T-cell (primary cell): ENCODE measurements around the gene IMP3. TPM values are rescaled to one million over a fixed set of nuclear protein-coding genes. Genes with fewer than 3 reads are reported as not detected.
A peak's percentile ranks its signal among the peaks of the same experiment; 100 is the strongest.
"Not testable (repeated sequence)": the region's sequence is repeated elsewhere in the genome, so short reads cannot be mapped to it uniquely, and the experiment has no call there.

Experiments used
- ATAC-seq, 4 experiments: fragments of 200-7000 bp in 3 of 4; fragments of 150-1000 bp in 1 of 4; cut with Tn5 transposase; replicated peaks in 1 of 4; 1 replicate in 3 of 4; 2 replicates in 1 of 4; pipeline ENCODE4 v1.10.0; 2021; ENCODE audit warnings: moderate library complexity in 3 of 4, mild to moderate bottlenecking in 2 of 4, moderate number of reproducible peaks in 1 of 4
- CTCF ChIA-PET, 2 donors: fragments of 300-600 bp; sonication (Branson Sonifier 250); formaldehyde crosslinking; loops; one replicate each; lab custom pipeline; 2022; ENCODE audit warnings: antibody characterized with exemption in 2 of 2; lab: Charles Lee
- POLR2A ChIA-PET, 2 donors: fragments of 300-600 bp; sonication (Branson Sonifier 250); formaldehyde crosslinking; loops; one replicate each; lab custom pipeline; 2022; ENCODE audit warnings: antibody characterized with exemption in 2 of 2; lab: Charles Lee
- DNase-seq, 35 experiments: peaks; one replicate each; pipeline versions ENCODE4 v3.0.0 to v3.0.0-alpha.2; 2013 to 2023
- H3K27ac ChIP-seq: one replicate; pipeline ENCODE4 v1.5.1; 2013; ENCODE audit warnings: low read length
- H3K27me3 ChIP-seq, 2 experiments: replicated peaks in 1 of 2; 1 replicate in 1 of 2; 2 replicates in 1 of 2; pipeline versions ENCODE4 v1.6.1 to v1.7.0; 2013; ENCODE audit warnings: low read length in 1 of 2, mixed read lengths in 1 of 2; ENCODE audit not compliant: control insufficient read depth in 2 of 2, insufficient read depth in 2 of 2; ENCODE audit errors: extremely low read depth in 1 of 2
- H3K36me3 ChIP-seq, 2 donors: 1 replicate in 1 of 2; 2 replicates in 1 of 2; pipeline versions ENCODE4 v1.6.1 to v1.7.0; 2013; ENCODE audit warnings: low read length in 1 of 2; ENCODE audit not compliant: control insufficient read depth in 2 of 2, insufficient read depth in 1 of 2; ENCODE audit errors: extremely low read depth in 1 of 2
- H3K4me1 ChIP-seq, 2 experiments: 1 replicate in 1 of 2; 2 replicates in 1 of 2; pipeline versions ENCODE4 v1.6.1 to v1.7.0; 2013; ENCODE audit warnings: low read length in 2 of 2, mixed read lengths in 1 of 2; ENCODE audit not compliant: insufficient read depth in 2 of 2, control insufficient read depth in 1 of 2; ENCODE audit errors: extremely low read depth in 1 of 2
- H3K4me3 ChIP-seq, 2 donors: 1 replicate in 1 of 2; 2 replicates in 1 of 2; pipeline versions ENCODE4 v1.5.1 to v1.7.0; 2013; ENCODE audit warnings: mild to moderate bottlenecking in 2 of 2, low read length in 1 of 2, moderate library complexity in 1 of 2; ENCODE audit not compliant: control insufficient read depth in 1 of 2; ENCODE audit errors: extremely low read depth in 1 of 2
- H3K9me3 ChIP-seq: 2 replicates; pipeline ENCODE4 v1.7.0; 2013
- H3K27ac Mint-ChIP-seq, 2 donors: one replicate each; pipeline ENCODE4 v1.8.0; 2020 to 2021; ENCODE audit warnings: mild to moderate bottlenecking in 2 of 2, mixed read lengths in 2 of 2
- H3K27me3 Mint-ChIP-seq, 2 donors: one replicate each; pipeline ENCODE4 v1.8.0; 2021 to 2022; ENCODE audit warnings: mixed read lengths in 2 of 2
- H3K36me3 Mint-ChIP-seq: one replicate; pipeline ENCODE4 v1.8.0; 2021; ENCODE audit warnings: mixed read lengths
- H3K4me1 Mint-ChIP-seq, 3 donors: one replicate each; pipeline ENCODE4 v1.8.0; 2020 to 2022; ENCODE audit warnings: mixed read lengths in 3 of 3, mild to moderate bottlenecking in 1 of 3
- H3K4me3 Mint-ChIP-seq, 3 donors: one replicate each; pipeline ENCODE4 v1.8.0; 2020 to 2022; ENCODE audit warnings: mild to moderate bottlenecking in 3 of 3, mixed read lengths in 3 of 3, moderate library complexity in 3 of 3
- H3K9me3 Mint-ChIP-seq, 3 donors: one replicate each; pipeline ENCODE4 v1.8.0; 2020 to 2022; ENCODE audit warnings: mixed read lengths in 3 of 3
- WGBS: methylation state at CpG from one replicate; pipeline ENCODE4 v1.1.5; 2013; ENCODE audit warnings: missing lambda C conversion rate; ENCODE audit not compliant: insufficient coverage; 5-methylcytosine and 5-hydroxymethylcytosine counted together
- total RNA-seq, 35 experiments: library from RNA in 6 of 35; stranded (reverse) in 6 of 35; fragments of 120-200 nt in 1 of 35; gene quantifications; one replicate each; pipeline versions ENCODE4 v1.2.1 to v1.2.4 and lab custom pipeline; 2013 to 2026

The IMP3 gene
- total RNA-seq (10 to 100 TPM; 39.6 to 86.6 (median 81.8) TPM), total RNA-seq (lab: John Stamatoyannopoulos, UW) (40.2 to 105 (median 60.9) reads per million in 29 experiments)
- 69.9 TPM for total RNA-seq (2013)

GRCh38 chr15:75639709-75640482, at the start of gene IMP3:
IMP3 (minus strand) TSS chr15:75640224; CDS start chr15:75640168, 56 bp downstream.
- WGBS = under 1% methylated on average over 74 of the region's 83 CpGs
- H3K36me3 Mint-ChIP-seq = peaks cover 9% of the 10 kb centered on the region

GRCh38 chr15:75689429-75689828, 49.4 kb upstream of the IMP3 start:
- DNase-seq, POLR2A ChIA-PET, H3K9me3 ChIP-seq, H3K4me1 ChIP-seq, H3K27me3 Mint-ChIP-seq, H3K27ac ChIP-seq, H3K27ac Mint-ChIP-seq, ATAC-seq, H3K9me3 Mint-ChIP-seq, CTCF ChIA-PET, H3K36me3 ChIP-seq, H3K4me3 ChIP-seq, H3K4me3 Mint-ChIP-seq, H3K4me1 Mint-ChIP-seq, H3K36me3 Mint-ChIP-seq: not testable (repeated sequence)
- peaks cover 0 to 28% of the 10 kb centered on the region in 2 experiments for H3K27me3 ChIP-seq
- 90% methylated on average over 20 of the region's 20 CpGs for WGBS

More at GRCh38 chr15:75639709-75640482, at the start of gene IMP3:
- ChIA-PET CTCF (interaction anchor here in 1 of 2 donors (0.7 to 3.4 kb wide), 11 partner anchors 10 to 272 kb away, joined by 3 to 28 read pairs (median 11); partner anchors contain the start of genes MAN2C1, SIN3A and SNUPN), POLR2A (interaction anchor here (0.5 to 1.6 kb wide), 9 partner anchors 13 to 189 kb away, joined by 3 to 11 read pairs (median 4); partner anchors contain the start of genes SIN3A (in 2 of the 2), PTPN9 (in 1 of the 2) and SNUPN (in 1 of the 2))
- peak within 1 kb of the TSS; percentile 94 to 95 for H3K27ac Mint-ChIP-seq
- peaks cover 3 to 16% of the 10 kb centered on the region in 2 donors for H3K36me3 ChIP-seq
- ATAC-seq (peak; percentile 89 to 95 (median 92)), DNase-seq (peak; percentile 79 to 97 (median 92))
- H3K27ac ChIP-seq = peak within 1 kb of the TSS; percentile 81
- H3K27me3 ChIP-seq = no peaks in the 10 kb centered on the region
- peaks cover 38 to 51% (median 39%) of the 10 kb centered on the region in 3 donors for H3K4me1 Mint-ChIP-seq
- no peaks in the 10 kb centered on the region for H3K9me3 ChIP-seq
- peak within 1 kb of the TSS; percentile 91 to 93 (median 91) for H3K4me3 Mint-ChIP-seq
- H3K9me3 Mint-ChIP-seq = no peaks in the 10 kb centered on the region
- peak within 1 kb of the TSS; percentile 86 for H3K4me3 ChIP-seq
- peaks cover 26 to 54% of the 10 kb centered on the region in 2 experiments for H3K4me1 ChIP-seq
- H3K27me3 Mint-ChIP-seq = no peaks in the 10 kb centered on the region

DNA sequence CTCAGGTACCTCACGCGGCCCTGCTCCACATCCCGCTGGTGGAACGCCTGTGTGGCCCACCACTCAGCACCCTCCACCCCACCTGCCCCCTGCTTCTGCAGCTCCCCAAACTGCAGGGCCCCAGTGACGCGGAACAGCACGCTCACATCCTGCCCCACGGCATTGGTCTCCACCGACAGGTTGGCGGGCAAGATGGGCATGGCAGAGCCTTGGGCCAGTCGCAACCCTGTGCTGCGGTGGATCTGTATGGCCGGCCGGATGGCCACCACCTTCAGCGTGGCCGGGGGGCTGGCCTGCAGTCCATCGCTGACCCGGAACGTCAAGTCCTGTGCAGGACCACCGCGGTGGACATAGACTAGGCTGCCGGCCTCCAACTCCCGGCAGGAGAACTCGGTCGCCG, 48.8 kb upstream of the IMP3 start:
- H3K9me3 Mint-ChIP-seq = no peaks in the 10 kb centered on the region
- H3K4me1 Mint-ChIP-seq = peaks cover 0 to 8% (median 0%) of the 10 kb centered on the region in 3 donors
- H3K9me3 ChIP-seq = no peaks in the 10 kb centered on the region
- H3K27me3 Mint-ChIP-seq = peaks cover 7 to 9% of the 10 kb centered on the region in 2 donors
- no peaks in the 10 kb centered on the region for H3K36me3 ChIP-seq
- ChIA-PET CTCF (no interaction called here), POLR2A (no interaction called here)
- H3K4me3 ChIP-seq = no peak overlapping the region
- no peak overlapping the region for H3K27ac Mint-ChIP-seq
- WGBS = 93% methylated on average over 24 of the region's 26 CpGs
- no peak overlapping the region for H3K4me3 Mint-ChIP-seq
- H3K4me1 ChIP-seq = peaks cover 0 to under 1% of the 10 kb centered on the region in 2 experiments
- ATAC-seq = no peak
- H3K27me3 ChIP-seq = peaks cover 0 to 24% of the 10 kb centered on the region in 2 experiments
- H3K27ac ChIP-seq = no peak overlapping the region
- DNase-seq = no peak
- no peaks in the 10 kb centered on the region for H3K36me3 Mint-ChIP-seq

DNA sequence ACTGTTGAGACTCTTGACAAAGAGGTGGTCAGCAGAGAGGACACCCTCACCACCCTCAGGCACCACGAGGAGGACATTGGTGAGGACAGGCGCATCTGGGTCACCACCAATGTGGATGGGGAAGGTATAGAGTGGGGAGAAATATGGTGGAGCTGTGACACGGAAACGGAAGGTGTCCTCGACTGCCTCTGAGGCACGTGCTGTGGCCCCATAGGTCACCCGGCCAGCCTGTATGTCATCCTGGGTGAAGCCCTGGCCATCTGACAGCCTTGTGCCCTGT, 48.2 kb upstream of the IMP3 start:
- Histone ChIP-seq H3K27me3 (peaks cover 0 to 17% of the 10 kb centered on the region in 2 experiments), H3K4me3 (no peak overlapping the region), H3K9me3 (no peaks in the 10 kb centered on the region), H3K36me3 (no peaks in the 10 kb centered on the region), H3K27ac (no peak overlapping the region), H3K4me1 (peaks cover 0 to 6% of the 10 kb centered on the region in 2 experiments)
- Mint-ChIP-seq H3K4me3 (no peak overlapping the region), H3K4me1 (peaks cover 0 to 6% (median 0%) of the 10 kb centered on the region in 3 donors), H3K36me3 (no peaks in the 10 kb centered on the region), H3K27me3 (peaks cover 7 to 9% of the 10 kb centered on the region in 2 donors), H3K9me3 (no peaks in the 10 kb centered on the region), H3K27ac (no peak overlapping the region)
- CTCF ChIA-PET = no interaction called here
- POLR2A ChIA-PET = no interaction called here
- DNase-seq (no peak), ATAC-seq (no peak)
- WGBS = 94% methylated on average over 5 of the region's 7 CpGs

- no peaks in the 10 kb centered on the region for H3K9me3 ChIP-seq
- DNase-seq = no peak
- ChIA-PET CTCF (no interaction called here), POLR2A (no interaction called here)
- H3K9me3 Mint-ChIP-seq = no peaks in the 10 kb centered on the region
- peaks cover 0 to 15% of the 10 kb centered on the region in 2 experiments for H3K27me3 ChIP-seq
- peaks cover 0 to 5% (median 0%) of the 10 kb centered on the region in 3 donors for H3K4me1 Mint-ChIP-seq
- H3K27ac Mint-ChIP-seq = no peak overlapping the region
- WGBS = 90% methylated on average over 42 of the region's 44 CpGs
- no peaks in the 10 kb centered on the region for H3K36me3 Mint-ChIP-seq
- H3K27me3 Mint-ChIP-seq = peaks cover 6% of the 10 kb centered on the region in 2 donors
- H3K36me3 ChIP-seq = no peaks in the 10 kb centered on the region
- peaks cover 0 to 6% of the 10 kb centered on the region in 2 experiments for H3K4me1 ChIP-seq
- no peak for ATAC-seq
- no peak overlapping the region for H3K27ac ChIP-seq
- no peak overlapping the region for H3K4me3 ChIP-seq
- no peak overlapping the region for H3K4me3 Mint-ChIP-seq
These were observed 47.7 kb upstream of the IMP3 start for GRCh38 chr15:75687486-75688277.

- H3K27ac Mint-ChIP-seq, POLR2A ChIA-PET, H3K36me3 Mint-ChIP-seq, H3K9me3 Mint-ChIP-seq, H3K27ac ChIP-seq, H3K36me3 ChIP-seq, H3K9me3 ChIP-seq, H3K4me3 Mint-ChIP-seq, H3K27me3 Mint-ChIP-seq, H3K4me3 ChIP-seq, H3K4me1 ChIP-seq, H3K4me1 Mint-ChIP-seq: not testable (repeated sequence)
- ATAC-seq (peak; percentile 50 to 78 (median 68)), DNase-seq (peak; percentile 35 to 78 (median 68))
- CTCF ChIA-PET = interaction anchor here (0.6 to 1.0 kb wide), 3 partner anchors 105 to 301 kb away, joined by 3 to 6 read pairs (median 6); no protein-coding TSS in a partner anchor
- 0% methylated on average over 3 of the region's 14 CpGs for WGBS
- H3K27me3 ChIP-seq = peaks cover 0 to 13% of the 10 kb centered on the region in 2 experiments
These were observed 46.2 kb upstream of the IMP3 start for GRCh38 chr15:75686212-75686642.
